HPDE6-E6E7 (cell line): Measurements from ENCODE around the gene POC1B.

Experiments
- DNase-seq: peaks from one replicate; pipeline ENCODE4 v3.0.0; 2011; ENCODE audit warnings: missing footprints; ENCODE audit errors: extremely low spot score

Gene POC1B

GRCh38 chr12:89421092-89421835 lies 104.6 kb downstream of the POC1B start:
- DNase-seq: no peak

- DNase-seq: no peak
These were observed 107.5 kb downstream of the POC1B start for GRCh38 chr12:89418228-89418910.

- DNase-seq: no peak
These were observed 108.4 kb downstream of the POC1B start for GRCh38 chr12:89417246-89417977.

GRCh38 chr12:89416049-89416792 lies 109.6 kb downstream of the POC1B start:
- DNase-seq: no peak

GRCh38 chr12:89414851-89415250 lies 111.0 kb downstream of the POC1B start:
- DNase-seq: no peak

- DNase-seq: no peak
These were observed 111.5 kb downstream of the POC1B start for GRCh38 chr12:89414322-89414721.

- DNase-seq: no peak
These were observed 112.6 kb downstream of the POC1B start for GRCh38 chr12:89413234-89413633.

GRCh38 chr12:89412665-89413064 lies 113.2 kb downstream of the POC1B start:
- no peak for DNase-seq

GRCh38 chr12:89411846-89412245 lies 114.0 kb downstream of the POC1B start:
- no peak for DNase-seq

- no peak for DNase-seq
These were observed 114.6 kb downstream of the POC1B start for GRCh38 chr12:89411234-89411633.

- DNase-seq: no peak
These were observed 120.1 kb downstream of the POC1B start for GRCh38 chr12:89405626-89406345.

GRCh38 chr12:89401433-89402058 lies 124.3 kb downstream of the POC1B start:
- DNase-seq: no peak

- DNase-seq: no peak
These were observed 125.4 kb downstream of the POC1B start for GRCh38 chr12:89400415-89400814.

GRCh38 chr12:89395712-89396111 lies 130.1 kb downstream of the POC1B start:
- DNase-seq: no peak

GRCh38 chr12:89393551-89394121 lies 132.2 kb downstream of the POC1B start:
- DNase-seq: no peak

- DNase-seq: no peak
These were observed 133.5 kb downstream of the POC1B start for GRCh38 chr12:89392391-89392790.

GRCh38 chr12:89391726-89392336 lies 134.0 kb downstream of the POC1B start:
- no peak for DNase-seq

- no peak for DNase-seq
These were observed 134.8 kb downstream of the POC1B start for GRCh38 chr12:89390802-89391673.
